Measurements from ENCODE around the gene LRRC8D. TPM values are rescaled to one million over a fixed set of nuclear protein-coding genes. Genes with fewer than 3 reads are reported as not detected.

LRRC8D gene
- total and polyA plus RNA-seq, 2 experiments from 2014 or later = 23.6 to 48.8 TPM

- no peak for TF ChIP-seq ZNF462 (CRISPR knock-in tag; IDR thresholded peaks at IDR 0.05)
- no peak for TF ChIP-seq EZH2 (IDR thresholded peaks at IDR 0.05; ENCODE audit: low read depth, unreplicated experiment)
Observed at GRCh38 chr1:89827330-89827729, 6.5 kb downstream of the LRRC8D start (continued).

GRCh38 chr1:89827902-89828301 is 7.1 kb downstream of the LRRC8D start:
- Histone ChIP-seq H3K27ac (ENCODE audit: low read depth) (no peak overlapping the region), H4K20me1 (replicated peaks; ENCODE audit: insufficient read depth) (peaks cover 13% of the 10 kb centered on the region), H3F3A (replicated peaks; ENCODE audit: low read depth) (no peaks in the 10 kb centered on the region), H3K4me1 (ENCODE audit: insufficient read depth) (peaks cover 46% of the 10 kb centered on the region), H2AFZ (no peak overlapping the region), H3K36me3 (ENCODE audit: insufficient read depth) (0 out of 2 replicates have a peak, but pooled peaks cover 4% of the 10 kb centered on the region), H3K4me2 (no peak overlapping the region), H3K4me3 (no peak overlapping the region), H3K79me2 (replicated peaks; ENCODE audit: insufficient read depth) (peaks cover 92% of the 10 kb centered on the region), H3K27me3 (ENCODE audit: insufficient read depth) (no peaks in the 10 kb centered on the region), H3K9me2 (ENCODE audit: insufficient read depth) (no peaks in the 10 kb centered on the region)
- no peaks in the 10 kb centered on the region for H3K9me3 Mint-ChIP-seq
- H3K4me1 Mint-ChIP-seq = peaks cover 50% of the 10 kb centered on the region
- H3K4me3 Mint-ChIP-seq = no peak overlapping the region
- H3K36me3 Mint-ChIP-seq (ENCODE audit: low read depth) = peaks cover 37% of the 10 kb centered on the region
- DNase-seq (ENCODE audit: low spot score) (no peak), ATAC-seq (no peak)
- H3K27me3 Mint-ChIP-seq (ENCODE audit: insufficient read depth, low read depth, poor library complexity) = peaks cover 2% of the 10 kb centered on the region
- no peak overlapping the region for H3K27ac Mint-ChIP-seq
- TF ChIP-seq POLR2AphosphoS5 (IDR thresholded peaks at IDR 0.05; ENCODE audit: low read depth) = no peak
- TF ChIP-seq CREB1 (CRISPR knock-in tag; IDR thresholded peaks at IDR 0.05; ENCODE audit: low read depth) = no peak
- TF ChIP-seq CTCF (conservative IDR thresholded peaks at IDR 0.05; ENCODE audit: low read depth in 2 of 2) = no peak
- no peak for TF ChIP-seq EZH2phosphoT487 (IDR thresholded peaks at IDR 0.05; ENCODE audit: unreplicated experiment)
- no peak for TF ChIP-seq REST (IDR thresholded peaks at IDR 0.05; ENCODE audit: unreplicated experiment)
- no peak for TF ChIP-seq STAT1 (IDR thresholded peaks at IDR 0.05; ENCODE audit: unreplicated experiment)
- TF ChIP-seq ETS1 (IDR thresholded peaks at IDR 0.05) = no peak
- TF ChIP-seq EZH2 (IDR thresholded peaks at IDR 0.05; ENCODE audit: low read depth, unreplicated experiment) = no peak
- TF ChIP-seq NANOG (IDR thresholded peaks at IDR 0.05; ENCODE audit: borderline replicate concordance) = no peak
- TF ChIP-seq ZNF114 (CRISPR knock-in tag; IDR thresholded peaks at IDR 0.05) = no peak
- TF ChIP-seq JUNB (IDR thresholded peaks at IDR 0.05; ENCODE audit: unreplicated experiment) = no peak
